ENCODE measurements around the gene CCSER2.

CCSER2 gene

DNA sequence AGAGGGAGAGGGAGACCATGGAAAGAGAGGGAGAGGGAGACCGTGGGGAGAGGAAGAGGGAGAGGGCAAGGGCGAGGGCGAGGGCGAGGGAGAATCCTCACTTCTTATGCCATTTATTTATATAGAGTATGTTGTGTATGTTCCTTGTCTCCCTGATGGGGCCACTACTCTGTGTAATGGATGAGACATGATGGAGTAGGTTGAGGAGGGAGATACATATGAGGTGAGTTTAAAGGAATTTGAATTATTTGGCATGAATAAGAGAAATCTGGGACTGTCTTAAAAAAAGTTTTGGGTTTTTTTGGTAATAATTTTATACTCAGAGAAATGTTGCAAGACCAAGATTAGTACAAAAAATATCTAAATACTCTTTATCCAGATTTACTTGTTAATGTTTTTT lies 20.1 kb downstream of the CCSER2 start:
- no peak for DNase-seq

- DNase-seq: no peak
Measured at GRCh38 chr10:84348860-84349259, 20.5 kb downstream of the CCSER2 start.

DNA sequence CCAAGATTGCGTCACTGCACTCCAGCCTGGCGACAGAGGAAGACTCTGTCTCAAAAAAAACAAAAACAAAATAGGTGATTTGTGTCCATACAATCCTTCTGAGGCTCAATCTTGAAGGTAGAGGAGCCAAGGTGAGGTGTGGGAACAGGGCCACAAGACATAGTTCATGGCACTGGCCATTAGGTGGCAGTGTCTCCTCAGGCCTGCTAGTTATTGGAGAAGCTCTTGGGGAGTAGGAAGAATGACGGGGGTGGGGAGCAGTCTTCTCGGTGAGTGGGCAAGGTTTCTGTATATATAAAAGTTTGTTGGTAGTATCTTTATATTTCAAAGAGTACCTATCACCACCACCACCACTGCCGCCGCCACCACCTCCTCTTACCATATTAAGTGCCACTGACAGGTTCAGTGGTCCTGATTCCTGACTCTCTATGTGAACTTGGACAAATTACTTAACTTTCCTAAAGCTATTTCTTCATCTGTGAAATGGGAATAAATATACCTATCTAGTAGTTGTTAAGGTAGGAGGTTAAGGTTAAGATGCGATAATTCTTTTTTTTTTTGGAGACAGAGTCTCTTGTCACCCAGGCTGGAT lies 24.0 kb downstream of the CCSER2 start:
- no peak for DNase-seq

DNA sequence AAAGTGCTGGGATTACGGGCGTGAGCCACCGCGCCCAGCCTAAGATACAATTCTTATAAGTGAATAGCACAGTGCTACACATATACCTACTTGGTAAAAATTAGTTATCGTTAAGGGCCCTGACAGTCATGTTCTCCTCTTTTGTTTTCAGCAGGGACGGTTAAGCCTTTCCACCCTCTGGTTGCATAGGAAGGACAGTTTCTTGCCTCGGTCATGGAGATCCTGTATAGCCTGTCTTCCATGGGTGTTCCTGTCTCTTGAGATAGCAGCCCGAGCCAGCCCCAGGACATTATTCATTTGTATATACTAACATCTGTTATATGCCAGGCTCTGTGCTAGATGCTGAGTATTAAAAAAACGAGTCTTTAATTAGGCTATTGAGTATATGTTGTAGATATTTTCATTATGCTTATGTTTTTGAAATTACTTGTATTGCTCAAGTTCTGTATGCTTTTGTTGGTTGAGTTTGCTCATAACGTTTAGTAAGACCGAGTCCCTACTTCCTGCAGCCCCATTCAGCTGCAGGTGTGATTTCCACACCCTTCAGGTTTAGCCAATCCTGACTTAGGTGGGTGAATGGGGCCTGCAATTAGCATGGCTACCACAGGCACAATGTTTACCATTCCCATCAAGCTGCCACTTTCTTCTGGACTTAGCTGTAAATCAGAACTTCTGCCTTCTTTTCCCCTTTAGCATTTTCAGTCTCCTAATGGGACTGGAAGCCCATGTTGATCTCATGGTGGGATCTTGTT lies 24.8 kb downstream of the CCSER2 start:
- DNase-seq: no peak

DNA sequence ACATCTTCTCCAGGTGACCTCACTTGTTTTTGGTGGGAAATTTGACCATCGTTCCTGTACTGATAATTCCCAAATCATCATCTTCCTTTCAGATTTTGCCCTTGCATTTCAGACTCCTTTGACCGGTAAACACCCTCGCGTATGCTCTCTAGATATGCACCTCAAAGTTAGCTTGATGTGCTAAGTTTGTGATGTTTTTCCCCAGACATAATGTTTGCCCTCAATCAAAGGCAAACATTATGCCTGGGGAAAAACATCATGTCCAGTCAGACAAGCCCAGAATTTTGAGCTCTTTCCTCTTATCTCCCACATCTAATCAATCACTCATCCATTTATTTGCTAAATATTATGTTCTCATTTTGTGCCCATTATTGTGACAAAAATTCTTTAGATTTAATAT lies 26.2 kb downstream of the CCSER2 start:
- DNase-seq: no peak

- DNase-seq: no peak
Measured at GRCh38 chr10:84355106-84355505, 26.7 kb downstream of the CCSER2 start.

- DNase-seq: no peak
Measured at GRCh38 chr10:84356928-84357327, 28.5 kb downstream of the CCSER2 start.

DNA sequence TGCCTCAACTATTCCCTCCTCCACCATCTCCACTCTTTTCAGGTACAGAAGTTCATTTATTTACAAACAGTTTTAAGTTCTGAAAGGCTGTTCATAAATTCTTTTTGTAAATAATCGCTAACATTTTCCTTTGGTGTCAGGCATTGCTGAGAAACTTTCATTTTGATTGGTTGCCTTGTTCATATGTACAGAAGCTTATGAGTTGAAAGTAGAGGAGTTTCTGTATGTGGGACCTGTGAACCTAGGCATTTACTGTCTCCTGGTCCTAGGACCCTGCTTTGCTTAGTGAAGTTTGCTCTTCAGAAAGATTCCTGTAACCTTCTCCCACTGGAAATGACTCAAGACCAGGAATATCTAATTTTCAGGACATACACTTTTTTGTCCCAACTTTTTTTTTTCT lies 30.4 kb downstream of the CCSER2 start:
- no peak for DNase-seq

GRCh38 chr10:84360637-84361365 lies 32.4 kb downstream of the CCSER2 start:
- DNase-seq: no peak

DNA sequence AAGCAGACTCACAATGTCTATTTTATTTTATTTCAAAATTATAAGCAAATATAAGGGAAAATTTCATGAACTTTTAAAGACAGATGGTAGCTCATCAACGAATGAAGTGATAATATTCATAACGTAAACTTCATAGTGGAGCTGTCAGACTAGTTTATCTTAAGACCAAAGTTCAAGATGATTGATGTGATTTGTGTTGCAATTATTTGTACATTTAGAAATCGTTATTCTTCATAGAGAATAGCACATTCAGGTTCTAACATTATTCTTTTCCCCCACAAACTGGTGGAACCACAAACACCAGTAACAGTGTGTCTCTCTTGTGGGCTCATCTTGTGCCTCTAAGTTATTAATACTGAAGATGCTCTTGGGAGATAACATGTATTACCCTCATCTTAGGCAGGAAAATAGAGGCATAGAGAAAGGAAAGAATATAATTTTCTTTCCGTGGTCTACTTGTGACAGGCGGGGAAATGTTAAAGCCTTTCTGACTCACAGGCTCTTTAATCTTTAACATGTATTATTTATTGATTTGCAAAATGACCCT lies 37.0 kb downstream of the CCSER2 start:
- DNase-seq: no peak

GRCh38 chr10:84366041-84366440 lies 37.7 kb downstream of the CCSER2 start:
- DNase-seq: no peak

- no peak for DNase-seq
Measured at GRCh38 chr10:84367256-84367655, 38.9 kb downstream of the CCSER2 start.

DNA sequence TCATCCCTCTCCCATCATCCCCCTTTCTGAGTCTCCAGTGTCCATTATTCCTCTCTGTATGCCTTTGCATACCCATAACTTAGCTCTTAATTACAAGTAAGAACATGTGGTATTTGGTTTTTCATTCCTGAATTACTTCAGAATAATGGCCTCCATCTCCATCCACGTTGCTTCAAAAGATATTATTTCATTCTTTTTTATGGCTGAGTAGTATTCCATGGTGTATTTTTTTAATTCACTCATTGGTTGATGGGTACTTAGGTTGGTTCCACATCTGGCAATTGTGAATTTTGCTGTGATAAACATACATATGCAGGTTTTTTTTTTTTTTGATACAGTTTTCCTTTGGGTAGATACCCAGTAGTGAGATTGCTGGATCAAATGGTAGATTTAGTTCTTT lies 40.4 kb downstream of the CCSER2 start:
- no peak for DNase-seq

- no peak for DNase-seq
Measured at GRCh38 chr10:84370283-84370682, 41.9 kb downstream of the CCSER2 start.

GRCh38 chr10:84371944-84372343 lies 43.6 kb downstream of the CCSER2 start:
- no peak for DNase-seq

DNA sequence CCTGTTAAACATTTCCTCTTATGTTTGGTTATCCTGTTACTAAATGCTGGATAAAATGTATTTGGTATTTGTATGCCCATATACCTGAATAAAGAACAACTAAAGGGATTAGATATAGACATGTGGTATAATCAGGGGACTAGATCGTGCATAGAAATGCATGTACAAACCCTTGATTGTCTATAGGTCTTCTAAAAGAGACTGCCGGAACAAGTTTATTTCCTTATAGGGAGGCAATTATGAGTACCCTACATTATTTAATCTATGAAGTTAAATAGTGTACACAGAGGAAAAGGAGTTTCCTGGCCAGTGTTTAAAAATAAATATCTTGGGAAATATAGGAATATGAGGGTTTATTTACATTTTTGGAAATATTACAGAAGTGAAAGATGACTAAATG lies 44.6 kb downstream of the CCSER2 start:
- DNase-seq: no peak

DNA sequence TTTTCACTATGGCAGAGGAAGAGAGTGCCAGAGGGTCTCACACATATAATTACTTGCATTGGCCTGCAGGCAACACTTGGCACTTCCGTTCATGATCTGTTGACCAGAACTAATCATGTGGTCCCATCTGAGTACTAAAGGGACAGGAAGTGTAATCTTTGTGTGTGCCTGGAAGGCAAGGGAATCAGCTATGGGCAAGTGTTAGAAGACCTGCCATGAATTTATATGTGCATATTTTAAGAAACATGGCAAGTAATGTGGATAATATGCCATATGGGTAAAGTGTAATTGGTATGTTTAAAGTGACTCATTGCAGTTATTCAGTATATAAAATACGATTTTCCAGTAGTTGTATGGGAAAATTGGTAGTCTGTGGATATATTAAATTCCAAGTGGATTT lies 46.1 kb downstream of the CCSER2 start:
- no peak for DNase-seq

DNA sequence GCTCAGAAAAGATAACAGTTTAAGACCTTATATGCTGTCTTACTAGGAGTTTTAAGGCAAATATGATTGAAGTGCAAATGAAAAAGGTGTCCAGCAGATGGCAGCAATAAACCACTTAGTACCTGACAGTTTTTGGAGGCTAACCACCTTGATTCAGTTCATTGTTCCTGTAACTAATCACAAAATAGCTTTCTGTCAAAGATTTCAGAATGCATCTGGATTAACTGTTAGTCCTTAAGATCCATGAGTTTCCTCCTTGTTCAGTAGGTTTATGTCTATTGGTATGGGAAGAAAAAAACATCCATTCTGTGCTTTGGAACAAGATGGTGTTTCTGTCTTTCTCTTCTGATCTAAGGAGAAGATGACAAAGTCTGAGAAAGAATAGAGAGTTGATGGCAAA lies 46.6 kb downstream of the CCSER2 start:
- no peak for DNase-seq

GRCh38 chr10:84375881-84376280 lies 47.5 kb downstream of the CCSER2 start:
- DNase-seq: no peak

DNA sequence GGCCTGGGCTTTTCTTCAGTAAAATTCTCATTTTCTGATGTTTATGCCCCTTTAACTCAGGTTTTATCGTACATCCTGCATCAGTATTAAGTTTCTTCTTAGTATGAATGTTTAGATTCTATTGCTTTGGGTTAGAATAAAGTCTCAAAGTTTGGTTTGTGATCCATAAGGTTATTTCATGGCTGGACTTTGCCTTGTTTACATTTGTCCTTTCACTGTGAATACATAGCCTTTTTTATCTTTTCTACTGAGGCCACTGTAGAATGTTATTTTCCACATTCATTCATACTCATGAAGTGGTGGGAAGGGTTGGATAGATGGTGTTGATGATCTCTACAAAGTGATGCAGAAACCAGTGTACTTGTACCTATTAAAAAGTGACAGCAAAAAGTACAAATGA lies 59.8 kb downstream of the CCSER2 start:
- DNase-seq: no peak

GRCh38 chr10:84390364-84390763 lies 62.0 kb downstream of the CCSER2 start:
- no peak for DNase-seq

GRCh38 chr10:84391326-84391725 lies 62.9 kb downstream of the CCSER2 start:
- DNase-seq: no peak

DNA sequence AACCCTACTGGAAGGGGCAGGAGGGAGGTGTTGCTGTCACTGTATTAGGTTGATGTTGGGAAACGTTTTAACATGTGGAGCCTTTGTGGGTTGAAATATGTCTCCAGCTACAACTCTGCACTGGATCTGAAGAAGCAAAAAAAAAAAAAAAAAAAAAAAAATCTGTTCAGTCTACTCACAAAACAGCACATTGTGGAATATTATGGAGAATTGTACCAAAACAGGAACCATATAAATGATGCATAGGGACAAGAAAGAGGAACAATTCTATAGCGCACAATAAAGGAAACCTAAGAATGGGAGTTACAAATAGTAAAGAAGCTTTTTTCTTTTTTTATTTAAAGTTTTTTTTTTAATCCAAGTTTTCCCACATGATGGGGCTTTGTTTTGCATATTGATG lies 63.8 kb downstream of the CCSER2 start:
- DNase-seq: no peak

- no peak for DNase-seq
Measured at GRCh38 chr10:84395581-84395980, 67.2 kb downstream of the CCSER2 start.
